SU-DHL-6 (cell line): Measurements from ENCODE around the gene CBFA2T2.

Experiments used
- H2AFZ ChIP-seq: fragments of 200-600 bp; sonication (generic); 2 replicates; pipeline ENCODE4 v1.6.1; 2014; ENCODE audit warnings: low read depth, mild to moderate bottlenecking, moderate library complexity, mixed read lengths, antibody characterized with exemption, low read length; ENCODE audit not compliant: severe bottlenecking
- H3F3A ChIP-seq: fragments of 200-600 bp; shearing (Covaris generic); 2 replicates; pipeline ENCODE4 v1.6.0; 2016; ENCODE audit warnings: antibody characterized with exemption, mild to moderate bottlenecking; ENCODE audit not compliant: insufficient read depth
- H3K27ac ChIP-seq: fragments of 200-600 bp; sonication (generic); 2 replicates; pipeline ENCODE4 v1.5.1; 2016; ENCODE audit warnings: low read depth, mild to moderate bottlenecking, low read length, moderate library complexity, mixed read lengths
- H3K27me3 ChIP-seq: fragments of 200-600 bp; sonication (generic), shearing (Covaris generic); 2 replicates; pipeline ENCODE4 v1.6.0; 2014; ENCODE audit warnings: mild to moderate bottlenecking, low read length
- H3K36me3 ChIP-seq: fragments of 200-600 bp; sonication (generic); 2 replicates; pipeline ENCODE4 v1.6.1; 2014; ENCODE audit warnings: mild to moderate bottlenecking, low read length, mixed read lengths
- H3K4me2 ChIP-seq: fragments of 300-600, 200-600 bp; shearing (Covaris generic), sonication (generic); 2 replicates; pipeline ENCODE4 v1.6.0; 2014; ENCODE audit warnings: low read length, low read depth, mild to moderate bottlenecking; ENCODE audit not compliant: poor library complexity, severe bottlenecking
- H3K4me3 ChIP-seq: fragments of 200-600 bp; sonication (generic); 2 replicates; pipeline ENCODE4 v1.5.1; 2014; ENCODE audit warnings: antibody characterized with exemption, low read length, mild to moderate bottlenecking, mixed read lengths; ENCODE audit not compliant: insufficient read depth, poor library complexity, severe bottlenecking
- H3K79me2 ChIP-seq: fragments of 200-600 bp; sonication (generic); 2 replicates; pipeline ENCODE4 v1.6.1; 2014; ENCODE audit warnings: mild to moderate bottlenecking, low read length, moderate library complexity; ENCODE audit not compliant: insufficient read depth
- H3K9ac ChIP-seq: fragments of 200-600 bp; sonication (generic); 2 replicates; pipeline ENCODE4 v1.7.0; 2014; ENCODE audit warnings: mild to moderate bottlenecking, low read length
- H3K9me2 ChIP-seq: fragments of 200-600 bp; sonication (generic); replicated peaks from 2 replicates; pipeline ENCODE4 v1.6.1; 2014; ENCODE audit warnings: low read length; ENCODE audit not compliant: insufficient read depth
- H3K9me3 ChIP-seq: fragments of 200-600 bp; sonication (generic); 2 replicates; pipeline ENCODE4 v1.6.1; 2014; ENCODE audit warnings: low read length, mixed read lengths; ENCODE audit not compliant: insufficient read depth
- H4K20me1 ChIP-seq: fragments of 200-600 bp; sonication (generic); 2 replicates; pipeline ENCODE4 v1.6.1; 2014; ENCODE audit warnings: low read depth, mild to moderate bottlenecking, antibody characterized with exemption, low read length, moderate library complexity, mixed read lengths
- CTCF ChIP-seq: fragments of 200-600 bp; sonication (generic); IDR thresholded peaks from one replicate; pipeline ENCODE4 v1.5.1; 2017; ENCODE audit warnings: antibody characterized with exemption, mild to moderate bottlenecking, low read length, moderate library complexity; ENCODE audit not compliant: insufficient read depth, poor library complexity, severe bottlenecking
- EZH2phosphoT487 ChIP-seq: fragments of 200-600 bp; sonication (generic), shearing (Covaris generic); conservative IDR thresholded peaks from 2 replicates; pipeline ENCODE4 v1.6.1; 2018; ENCODE audit warnings: mild to moderate bottlenecking, antibody characterized with exemption, low read length, moderate library complexity, mixed read lengths

Gene CBFA2T2

GRCh38 chr20:33477386-33478234 is 12.3 kb upstream of the CBFA2T2 start:
- Histone ChIP-seq H3K9me2 (no peaks in the 10 kb centered on the region), H3K9ac (no peak overlapping the region), H3K27ac (no peak overlapping the region), H3F3A (no peaks in the 10 kb centered on the region), H2AFZ (no peak overlapping the region), H3K36me3 (no peaks in the 10 kb centered on the region), H3K4me2 (no peak overlapping the region), H3K9me3 (no peaks in the 10 kb centered on the region), H4K20me1 (no peaks in the 10 kb centered on the region), H3K27me3 (no peaks in the 10 kb centered on the region), H3K4me3 (no peak overlapping the region), H3K79me2 (no peaks in the 10 kb centered on the region)
- TF ChIP-seq CTCF (no peak), EZH2phosphoT487 (no peak)

GRCh38 chr20:33480048-33480447 is 9.8 kb upstream of the CBFA2T2 start:
- no peaks in the 10 kb centered on the region for H3F3A ChIP-seq
- H3K27me3 ChIP-seq = no peaks in the 10 kb centered on the region
- H3K4me3 ChIP-seq = no peak overlapping the region
- H4K20me1 ChIP-seq = no peaks in the 10 kb centered on the region
- no peak overlapping the region for H3K27ac ChIP-seq
- no peaks in the 10 kb centered on the region for H3K36me3 ChIP-seq
- H3K4me2 ChIP-seq = no peak overlapping the region
- H3K9me3 ChIP-seq = no peaks in the 10 kb centered on the region
- TF ChIP-seq CTCF = no peak
- no peak for TF ChIP-seq EZH2phosphoT487
- no peak overlapping the region for H2AFZ ChIP-seq
- no peaks in the 10 kb centered on the region for H3K9me2 ChIP-seq
- H3K9ac ChIP-seq = no peak overlapping the region
- no peaks in the 10 kb centered on the region for H3K79me2 ChIP-seq

GRCh38 chr20:33481431-33481941 is 8.4 kb upstream of the CBFA2T2 start:
- Histone ChIP-seq H3K79me2 (no peaks in the 10 kb centered on the region), H3K9ac (no peak overlapping the region), H3K27me3 (no peaks in the 10 kb centered on the region), H3K36me3 (no peaks in the 10 kb centered on the region), H3K4me2 (no peak overlapping the region), H3K27ac (no peak overlapping the region), H3K9me3 (no peaks in the 10 kb centered on the region), H2AFZ (no peak overlapping the region), H3K9me2 (no peaks in the 10 kb centered on the region), H3K4me3 (no peak overlapping the region), H4K20me1 (no peaks in the 10 kb centered on the region), H3F3A (no peaks in the 10 kb centered on the region)
- TF ChIP-seq EZH2phosphoT487 (no peak), CTCF (no peak)
